ENCODE results near the gene SLC4A4.

SLC4A4 gene

GRCh38 chr4:71338846-71339593 lies at the start of gene SLC4A4:
SLC4A4 (plus strand) TSS chr4:71339020.
- H3K4me1 Mint-ChIP-seq = peaks cover 13% of the 10 kb centered on the region
- peak; percentile 99 for ATAC-seq
- DNase-seq (ENCODE audit: low spot score in 2 of 2) = peak in 1 of 2 donors; percentile 50
- H3K36me3 Mint-ChIP-seq = no peaks in the 10 kb centered on the region
- H3K9me3 Mint-ChIP-seq = peaks cover 3% of the 10 kb centered on the region
- H3K4me3 Mint-ChIP-seq = no peak within 1 kb of the TSS
- H3K27ac Mint-ChIP-seq = no peak within 1 kb of the TSS

GRCh38 chr4:71290074-71290473 lies 48.7 kb upstream of the SLC4A4 start:
- Mint-ChIP-seq H3K36me3 (no peaks in the 10 kb centered on the region), H3K9me3 (no peaks in the 10 kb centered on the region), H3K27ac (no peak overlapping the region), H3K4me1 (no peaks in the 10 kb centered on the region), H3K4me3 (no peak overlapping the region)
- DNase-seq (ENCODE audit: low spot score in 2 of 2) (no peak), ATAC-seq (no peak)

DNA sequence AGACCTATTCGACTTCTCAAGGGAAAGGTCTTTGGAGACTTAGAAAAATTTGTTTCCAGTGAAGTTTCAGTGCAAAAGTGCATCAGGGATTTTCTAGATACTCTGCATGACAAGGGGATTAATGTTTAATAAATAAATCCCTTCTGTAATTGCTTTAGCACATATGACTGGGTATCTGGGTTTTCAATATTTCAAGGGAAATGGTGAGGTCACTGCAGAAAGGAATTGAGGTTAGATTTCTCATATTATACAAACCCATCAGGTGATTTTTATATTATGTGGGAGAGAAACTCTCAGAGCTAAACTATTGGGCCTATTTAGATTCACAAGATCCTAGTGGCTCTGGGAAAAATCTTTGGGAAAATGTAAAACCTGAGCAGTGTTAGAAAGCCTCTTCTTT lies 48.3 kb upstream of the SLC4A4 start:
- Mint-ChIP-seq H3K4me3 (no peak overlapping the region), H3K9me3 (no peaks in the 10 kb centered on the region), H3K4me1 (no peaks in the 10 kb centered on the region), H3K36me3 (no peaks in the 10 kb centered on the region), H3K27ac (no peak overlapping the region)
- ATAC-seq (no peak), DNase-seq (ENCODE audit: low spot score in 2 of 2) (no peak)

- ATAC-seq (no peak), DNase-seq (ENCODE audit: low spot score in 2 of 2) (no peak)
- no peaks in the 10 kb centered on the region for H3K9me3 Mint-ChIP-seq
- H3K4me1 Mint-ChIP-seq = no peaks in the 10 kb centered on the region
- H3K36me3 Mint-ChIP-seq = no peaks in the 10 kb centered on the region
- no peak overlapping the region for H3K27ac Mint-ChIP-seq
- no peak overlapping the region for H3K4me3 Mint-ChIP-seq
Observed at GRCh38 chr4:71292228-71292627, 46.6 kb upstream of the SLC4A4 start.

DNA sequence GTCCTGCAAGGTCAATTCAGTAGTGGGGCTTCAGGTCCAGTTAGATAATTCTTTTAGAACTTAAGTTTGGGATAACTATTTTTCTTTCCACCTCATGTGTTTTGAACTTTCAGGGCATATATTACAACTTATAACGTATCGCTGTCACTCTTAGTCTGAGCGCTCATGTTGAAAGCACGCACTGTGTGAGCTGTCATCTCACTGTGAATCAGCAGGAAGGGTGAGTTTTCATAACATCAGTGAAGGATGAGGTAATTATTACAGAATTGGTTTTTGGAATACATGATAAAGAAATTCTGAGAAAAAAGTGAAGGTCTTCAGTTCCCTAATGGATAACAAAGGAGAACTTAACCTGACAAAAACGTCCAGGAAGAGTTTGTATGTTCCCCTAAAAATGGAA lies 45.1 kb upstream of the SLC4A4 start:
- DNase-seq (ENCODE audit: low spot score in 2 of 2) (no peak), ATAC-seq (peak; percentile 82)
- Mint-ChIP-seq H3K36me3 (no peaks in the 10 kb centered on the region), H3K4me3 (no peak overlapping the region), H3K9me3 (no peaks in the 10 kb centered on the region), H3K27ac (no peak overlapping the region), H3K4me1 (no peaks in the 10 kb centered on the region)

GRCh38 chr4:71294301-71294700 lies 44.5 kb upstream of the SLC4A4 start:
- no peak for DNase-seq (ENCODE audit: low spot score in 2 of 2)
- Mint-ChIP-seq H3K36me3 (no peaks in the 10 kb centered on the region), H3K4me3 (no peak overlapping the region), H3K4me1 (no peaks in the 10 kb centered on the region), H3K27ac (no peak overlapping the region), H3K9me3 (no peaks in the 10 kb centered on the region)
- ATAC-seq = no peak

GRCh38 chr4:71296945-71297344 lies 41.9 kb upstream of the SLC4A4 start:
- no peak for ATAC-seq
- no peak for DNase-seq (ENCODE audit: low spot score in 2 of 2)
- Mint-ChIP-seq H3K4me3 (no peak overlapping the region), H3K4me1 (peaks cover 11% of the 10 kb centered on the region), H3K36me3 (no peaks in the 10 kb centered on the region), H3K9me3 (no peaks in the 10 kb centered on the region), H3K27ac (no peak overlapping the region)

- H3K4me1 Mint-ChIP-seq = peaks cover 12% of the 10 kb centered on the region
- no peak overlapping the region for H3K4me3 Mint-ChIP-seq
- H3K27ac Mint-ChIP-seq = no peak overlapping the region
- DNase-seq (ENCODE audit: low spot score in 2 of 2) = no peak
- no peaks in the 10 kb centered on the region for H3K36me3 Mint-ChIP-seq
- ATAC-seq = no peak
- no peaks in the 10 kb centered on the region for H3K9me3 Mint-ChIP-seq
Observed at GRCh38 chr4:71300362-71300761, 38.5 kb upstream of the SLC4A4 start.

- no peak overlapping the region for H3K4me3 Mint-ChIP-seq
Observed at GRCh38 chr4:71300964-71301363, 37.9 kb upstream of the SLC4A4 start.

DNA sequence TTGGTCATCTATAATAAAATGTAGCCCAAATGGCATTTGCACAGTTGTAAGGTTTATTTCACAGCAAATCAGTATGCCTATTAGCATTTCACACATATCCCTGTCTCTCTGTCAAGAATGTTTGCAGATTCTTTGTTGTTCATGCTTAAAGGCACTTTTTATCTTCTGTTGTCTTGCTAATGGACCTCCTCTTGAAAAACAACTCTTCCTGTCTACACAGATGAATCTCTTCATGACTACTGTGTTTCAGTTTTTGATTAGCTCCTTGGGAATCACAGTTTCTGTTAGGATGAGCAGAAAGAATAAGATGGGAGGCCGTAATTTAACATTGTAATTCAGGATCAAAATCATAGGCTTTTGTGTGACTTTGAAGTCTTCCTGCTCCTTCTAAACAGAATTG lies 35.5 kb upstream of the SLC4A4 start:
- Mint-ChIP-seq H3K36me3 (no peaks in the 10 kb centered on the region), H3K4me1 (peaks cover 17% of the 10 kb centered on the region), H3K9me3 (no peaks in the 10 kb centered on the region), H3K4me3 (no peak overlapping the region), H3K27ac (no peak overlapping the region)
- no peak for ATAC-seq
- no peak for DNase-seq (ENCODE audit: low spot score in 2 of 2)

More at GRCh38 chr4:71300964-71301363, 37.9 kb upstream of the SLC4A4 start:
- DNase-seq (ENCODE audit: low spot score in 2 of 2) = no peak
- peaks cover 17% of the 10 kb centered on the region for H3K4me1 Mint-ChIP-seq
- H3K9me3 Mint-ChIP-seq = no peaks in the 10 kb centered on the region
- H3K36me3 Mint-ChIP-seq = no peaks in the 10 kb centered on the region
- H3K27ac Mint-ChIP-seq = no peak overlapping the region
- peak; percentile 8 for ATAC-seq

GRCh38 chr4:71303850-71304249 lies 35.0 kb upstream of the SLC4A4 start:
- ATAC-seq = no peak
- Mint-ChIP-seq H3K36me3 (no peaks in the 10 kb centered on the region), H3K4me1 (peaks cover 17% of the 10 kb centered on the region), H3K4me3 (no peak overlapping the region), H3K27ac (no peak overlapping the region), H3K9me3 (no peaks in the 10 kb centered on the region)
- DNase-seq (ENCODE audit: low spot score in 2 of 2) = no peak

GRCh38 chr4:71304289-71304850 lies 34.5 kb upstream of the SLC4A4 start:
- Mint-ChIP-seq H3K4me1 (peaks cover 17% of the 10 kb centered on the region), H3K27ac (no peak overlapping the region), H3K36me3 (no peaks in the 10 kb centered on the region), H3K4me3 (no peak overlapping the region), H3K9me3 (no peaks in the 10 kb centered on the region)
- ATAC-seq (no peak), DNase-seq (ENCODE audit: low spot score in 2 of 2) (no peak)

DNA sequence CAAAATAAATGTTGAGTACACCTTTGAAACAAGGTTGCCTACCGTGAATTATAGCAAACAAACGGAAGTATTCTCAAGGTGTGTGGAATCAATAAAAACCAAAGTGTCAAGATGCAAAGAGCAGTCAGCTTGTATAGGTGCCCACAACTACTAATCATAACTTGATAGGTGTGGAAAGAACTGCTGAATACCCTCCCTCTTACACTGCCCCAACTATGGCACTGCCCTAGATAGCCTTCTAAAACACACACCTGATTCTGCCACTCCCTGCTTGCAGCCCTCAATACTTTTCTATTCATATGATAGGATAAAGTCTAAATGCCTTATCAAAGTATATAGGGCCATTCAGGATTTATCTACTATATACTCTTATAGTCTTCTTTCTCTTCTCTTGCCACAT lies 31.1 kb upstream of the SLC4A4 start:
- no peaks in the 10 kb centered on the region for H3K36me3 Mint-ChIP-seq
- H3K4me1 Mint-ChIP-seq = peaks cover 7% of the 10 kb centered on the region
- no peak for ATAC-seq
- no peak for DNase-seq (ENCODE audit: low spot score in 2 of 2)
- no peak overlapping the region for H3K27ac Mint-ChIP-seq
- peaks cover 9% of the 10 kb centered on the region for H3K9me3 Mint-ChIP-seq
- H3K4me3 Mint-ChIP-seq = no peak overlapping the region

DNA sequence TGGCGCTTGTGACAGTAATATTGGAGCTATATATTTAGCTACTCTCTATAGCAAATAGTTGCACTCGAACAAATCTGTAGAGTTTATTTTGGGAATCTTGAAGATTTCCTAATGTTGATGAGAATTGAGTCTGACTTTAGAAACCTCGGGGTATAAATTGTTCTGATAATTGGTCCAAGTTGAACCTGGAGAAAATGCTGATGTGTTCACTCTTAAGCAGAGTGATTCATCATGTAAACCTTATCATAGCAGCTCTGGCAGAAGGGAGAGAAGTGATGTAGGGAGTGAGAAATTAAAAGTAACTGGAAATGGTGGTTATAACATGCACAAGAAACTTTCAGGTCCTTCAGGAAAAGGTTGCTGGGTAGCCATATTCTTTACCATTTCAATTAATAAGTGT lies 16.4 kb upstream of the SLC4A4 start:
- Mint-ChIP-seq H3K27ac (no peak overlapping the region), H3K4me1 (no peaks in the 10 kb centered on the region), H3K36me3 (no peaks in the 10 kb centered on the region), H3K4me3 (no peak overlapping the region), H3K9me3 (no peaks in the 10 kb centered on the region)
- DNase-seq (ENCODE audit: low spot score in 2 of 2) = no peak
- ATAC-seq = no peak

DNA sequence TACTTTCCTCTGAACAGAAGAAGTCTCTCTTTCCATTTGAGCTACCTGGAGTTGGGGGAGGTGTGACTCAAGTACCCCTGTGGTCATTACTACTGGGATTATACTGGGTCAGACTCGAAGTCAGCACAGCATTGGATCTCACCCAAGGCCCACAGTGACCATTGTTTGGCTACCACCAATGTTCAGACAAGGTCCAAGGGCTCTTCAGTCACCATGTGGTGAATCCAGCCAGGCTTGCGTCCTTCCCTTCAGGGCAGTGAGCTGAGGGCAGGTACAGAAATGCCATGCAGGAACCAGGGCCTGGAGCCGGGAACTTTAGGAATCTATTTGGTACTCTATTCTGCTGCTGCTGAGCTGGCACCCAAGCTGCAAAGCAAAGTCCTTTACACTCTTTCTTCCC lies 5.5 kb upstream of the SLC4A4 start:
- Mint-ChIP-seq H3K27ac (no peak overlapping the region), H3K36me3 (no peaks in the 10 kb centered on the region)
- ATAC-seq = no peak

DNA sequence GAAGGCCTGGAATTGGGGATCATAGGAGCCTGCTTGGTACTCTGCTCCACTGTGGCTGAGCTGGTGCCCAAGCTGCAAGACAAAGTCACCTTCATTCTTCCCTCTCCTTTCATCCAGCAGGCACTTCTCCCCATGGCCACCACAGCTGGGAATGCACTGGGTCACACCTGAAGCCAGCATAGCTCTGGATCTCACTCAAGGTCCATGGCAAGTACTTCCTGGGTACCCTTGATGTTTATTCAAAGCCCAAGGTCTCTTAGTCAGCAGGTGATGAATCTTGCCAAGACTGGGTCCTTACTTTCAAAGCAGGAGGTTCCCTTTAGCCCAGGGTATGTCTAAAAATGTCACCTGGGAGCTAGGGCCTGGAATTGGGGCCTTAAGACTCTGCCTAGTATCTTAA lies 4.9 kb upstream of the SLC4A4 start:
- Mint-ChIP-seq H3K36me3 (no peaks in the 10 kb centered on the region), H3K9me3 (peaks cover 3% of the 10 kb centered on the region), H3K27ac (no peak overlapping the region), H3K4me1 (peaks cover 9% of the 10 kb centered on the region), H3K4me3 (no peak overlapping the region)
- DNase-seq (ENCODE audit: low spot score in 2 of 2) = no peak
- no peak for ATAC-seq

More for the DNA sequence above, 5.5 kb upstream of the SLC4A4 start:
- Mint-ChIP-seq H3K9me3 (peaks cover 1% of the 10 kb centered on the region), H3K4me1 (peaks cover 3% of the 10 kb centered on the region), H3K4me3 (no peak overlapping the region)
- no peak for DNase-seq (ENCODE audit: low spot score in 2 of 2)
